ENCODE measurements around the gene EML1.

The EML1 gene

DNA sequence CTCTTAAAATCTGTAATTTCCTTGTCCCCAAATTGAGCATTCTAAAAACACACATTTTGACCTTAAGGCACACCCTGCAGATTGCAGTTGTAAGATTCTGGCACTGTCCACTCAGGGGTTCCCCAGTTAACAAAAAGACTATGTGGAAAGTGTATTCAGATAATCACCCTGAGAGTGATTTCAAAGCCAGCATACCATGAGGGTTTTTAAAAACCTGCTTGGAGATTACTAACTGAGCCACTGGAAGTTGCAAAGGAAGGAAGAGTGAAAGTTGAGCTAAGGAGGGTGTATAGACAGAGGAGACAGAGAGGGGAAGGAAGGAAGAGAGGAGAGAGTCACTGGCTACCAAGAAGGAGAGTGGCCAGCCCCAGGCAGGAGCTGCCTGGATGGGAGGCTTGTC, 82.6 kb downstream of the EML1 start:
- Histone ChIP-seq H3K27me3 (replicated peaks in 2 of 5; ENCODE audit: control insufficient read depth in 4 of 5, insufficient read depth in 5 of 5, low read length in 4 of 5) (peaks cover 8 to 97% (median 40%) of the 10 kb centered on the region in 5 experiments), H3K36me3 (ENCODE audit: control insufficient read depth in 4 of 4, insufficient read depth in 4 of 4, low read length in 3 of 4) (no peaks in the 10 kb centered on the region), H3K9me3 (ENCODE audit: control extremely low read depth in 1 of 5, control insufficient read depth in 4 of 5, insufficient read depth in 2 of 5, low read depth in 1 of 5, low read length in 4 of 5) (no peaks in the 10 kb centered on the region), H3K27ac (ENCODE audit: insufficient read depth in 1 of 2, low read depth in 1 of 2, low read length in 2 of 2, poor library complexity in 1 of 2, severe bottlenecking in 2 of 2) (no peak overlapping the region), H3K4me1 (ENCODE audit: control extremely low read depth in 1 of 4, control insufficient read depth in 4 of 4, insufficient read depth in 4 of 4, low read length in 3 of 4) (no peaks in the 10 kb centered on the region), H3K4me3 (ENCODE audit: control insufficient read depth in 1 of 7, extremely low read depth in 1 of 7, insufficient read depth in 4 of 7, low read depth in 2 of 7, low read length in 6 of 7) (no peak overlapping the region)
- no peak for DNase-seq
- ChIA-PET POLR2A (interaction anchor here (0.5 kb wide), 1 partner anchor 486 kb away, joined by 3 read pairs; no protein-coding TSS in a partner anchor), CTCF (interaction anchor here (0.9 to 1.8 kb wide), 3 partner anchors 10 to 362 kb away, joined by 3 to 5 read pairs (median 4); no protein-coding TSS in a partner anchor)

DNA sequence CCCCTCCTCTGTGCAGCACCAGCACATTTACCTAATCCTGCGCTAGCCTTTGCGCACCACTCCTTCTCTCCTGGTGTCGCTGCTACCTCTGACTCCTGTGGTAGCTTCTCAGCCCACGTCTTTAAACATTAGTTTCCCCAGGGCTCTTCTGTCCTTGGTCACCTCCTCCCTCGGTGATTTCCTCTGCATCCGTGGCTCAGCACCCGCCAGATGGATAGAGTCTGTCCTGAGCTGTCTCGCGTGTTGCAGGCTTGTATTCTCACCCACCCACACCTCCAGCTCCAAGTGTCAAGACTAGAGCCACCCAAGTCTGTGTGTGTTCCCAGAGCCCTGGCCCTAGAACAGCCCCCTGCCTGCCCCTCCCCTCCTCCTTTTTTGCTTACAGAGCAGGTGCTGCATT, 83.2 kb downstream of the EML1 start:
- Histone ChIP-seq H3K27me3 (replicated peaks in 2 of 5; ENCODE audit: control insufficient read depth in 4 of 5, insufficient read depth in 5 of 5, low read length in 4 of 5) (peaks cover 10 to 95% (median 44%) of the 10 kb centered on the region in 5 experiments), H3K36me3 (ENCODE audit: control insufficient read depth in 4 of 4, insufficient read depth in 4 of 4, low read length in 3 of 4) (no peaks in the 10 kb centered on the region), H3K9me3 (ENCODE audit: control extremely low read depth in 1 of 5, control insufficient read depth in 4 of 5, insufficient read depth in 2 of 5, low read depth in 1 of 5, low read length in 4 of 5) (no peaks in the 10 kb centered on the region), H3K27ac (ENCODE audit: insufficient read depth in 1 of 2, low read depth in 1 of 2, low read length in 2 of 2, poor library complexity in 1 of 2, severe bottlenecking in 2 of 2) (no peak overlapping the region), H3K4me3 (ENCODE audit: control insufficient read depth in 1 of 7, extremely low read depth in 1 of 7, insufficient read depth in 4 of 7, low read depth in 2 of 7, low read length in 6 of 7) (no peak overlapping the region), H3K4me1 (ENCODE audit: control extremely low read depth in 1 of 4, control insufficient read depth in 4 of 4, insufficient read depth in 4 of 4, low read length in 3 of 4) (no peaks in the 10 kb centered on the region)
- no peak for DNase-seq
- ChIA-PET CTCF (interaction anchor here (0.9 to 1.8 kb wide), 3 partner anchors 9 to 363 kb away, joined by 3 to 5 read pairs (median 4); no protein-coding TSS in a partner anchor), POLR2A (no interaction called here)
- 78% methylated on average over 9 of the region's 9 CpGs for WGBS (ENCODE audit: insufficient coverage)

DNA sequence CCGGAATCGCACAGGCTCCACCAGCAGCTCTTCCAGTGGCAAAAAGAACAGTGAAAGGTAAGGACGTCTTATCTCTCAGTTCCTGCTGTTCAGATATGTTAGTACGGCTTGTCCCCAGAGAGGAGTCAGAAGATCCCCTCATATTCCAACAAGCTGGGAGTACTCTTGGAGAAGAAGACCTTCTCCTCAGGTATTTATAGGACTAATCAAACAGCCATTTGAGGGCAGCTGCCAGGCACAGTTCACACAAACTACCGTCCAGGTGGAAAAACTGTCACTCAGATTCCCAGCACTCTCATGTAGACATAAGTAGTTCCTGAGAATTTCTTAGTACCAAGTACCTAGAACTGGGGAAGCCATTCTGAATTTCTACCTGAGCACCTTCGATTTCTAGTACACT, 85.3 kb downstream of the EML1 start:
- DNase-seq, result no peak
- Histone ChIP-seq H3K9me3 (ENCODE audit: control extremely low read depth in 1 of 5, control insufficient read depth in 4 of 5, insufficient read depth in 2 of 5, low read depth in 1 of 5, low read length in 4 of 5) (no peaks in the 10 kb centered on the region), H3K4me3 (ENCODE audit: control insufficient read depth in 1 of 7, extremely low read depth in 1 of 7, insufficient read depth in 4 of 7, low read depth in 2 of 7, low read length in 6 of 7) (no peak overlapping the region), H3K36me3 (ENCODE audit: control insufficient read depth in 4 of 4, insufficient read depth in 4 of 4, low read length in 3 of 4) (no peaks in the 10 kb centered on the region), H3K27ac (ENCODE audit: insufficient read depth in 1 of 2, low read depth in 1 of 2, low read length in 2 of 2, poor library complexity in 1 of 2, severe bottlenecking in 2 of 2) (no peak overlapping the region), H3K27me3 (replicated peaks in 2 of 5; ENCODE audit: control insufficient read depth in 4 of 5, insufficient read depth in 5 of 5, low read length in 4 of 5) (peaks cover 10 to 78% (median 28%) of the 10 kb centered on the region in 5 experiments), H3K4me1 (ENCODE audit: control extremely low read depth in 1 of 4, control insufficient read depth in 4 of 4, insufficient read depth in 4 of 4, low read length in 3 of 4) (no peaks in the 10 kb centered on the region)
- whole genome bisulfite sequencing (ENCODE audit: insufficient coverage), result 89% methylated on average over 5 of the region's 6 CpGs
- CTCF ChIA-PET, result interaction anchor here (0.8 kb wide), 1 partner anchor 11 kb away, joined by 3 read pairs; no protein-coding TSS in a partner anchor
- POLR2A ChIA-PET, result no interaction called here

DNA sequence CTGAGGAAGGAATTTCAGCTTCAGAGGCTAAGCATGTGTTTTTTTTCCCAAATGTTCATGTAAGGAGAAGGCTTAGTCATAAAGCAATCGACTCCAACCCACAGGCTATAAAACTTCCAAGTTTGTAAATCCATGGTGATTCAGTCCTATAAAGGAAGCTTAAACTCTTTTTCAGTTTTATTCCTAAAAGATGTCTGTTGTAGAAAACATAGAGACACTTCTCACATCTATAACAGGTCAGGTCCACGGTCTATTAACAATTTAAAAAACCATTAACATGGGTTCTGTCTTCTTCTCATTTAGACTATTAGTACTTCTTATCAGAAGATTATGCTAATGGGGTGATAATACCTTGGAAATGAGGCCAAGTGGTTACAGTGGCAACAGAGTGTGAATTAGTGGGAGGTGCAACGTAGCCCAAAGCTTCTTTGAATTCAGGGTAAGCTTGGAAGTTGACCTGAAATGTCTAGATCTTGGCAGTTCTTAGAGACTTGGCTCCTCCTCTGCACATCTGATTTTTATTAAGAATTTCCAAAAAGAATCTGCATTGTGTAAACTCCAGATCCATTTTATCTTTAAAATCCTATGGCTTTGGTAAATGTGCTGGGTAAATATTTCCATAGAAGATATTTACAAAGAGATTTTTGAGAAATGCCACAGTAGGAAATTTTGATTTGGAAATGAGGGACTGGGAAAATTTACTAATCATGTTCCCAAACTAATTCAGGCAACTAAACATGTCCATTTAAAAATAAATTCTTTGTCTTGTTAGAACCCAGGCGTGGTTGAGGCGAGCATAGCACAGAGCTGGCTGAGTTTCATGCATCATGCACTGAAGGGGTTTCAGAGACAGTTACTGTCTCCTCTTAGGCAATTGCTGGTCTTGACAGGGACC, 86.4 kb downstream of the EML1 start:
- no peak for DNase-seq
- POLR2A ChIA-PET, result no interaction called here
- WGBS (ENCODE audit: insufficient coverage), result 94% methylated on average over 3 of the region's 5 CpGs
- H3K4me1 ChIP-seq (ENCODE audit: control extremely low read depth in 1 of 4, control insufficient read depth in 4 of 4, insufficient read depth in 4 of 4, low read length in 3 of 4), result no peaks in the 10 kb centered on the region
- no peak overlapping the region for H3K27ac ChIP-seq (ENCODE audit: insufficient read depth in 1 of 2, low read depth in 1 of 2, low read length in 2 of 2, poor library complexity in 1 of 2, severe bottlenecking in 2 of 2)
- no peaks in the 10 kb centered on the region for H3K36me3 ChIP-seq (ENCODE audit: control insufficient read depth in 4 of 4, insufficient read depth in 4 of 4, low read length in 3 of 4)
- CTCF ChIA-PET, result interaction anchor here (0.8 to 2.6 kb wide), 3 partner anchors 8 to 149 kb away, joined by 3 to 10 read pairs (median 4); no protein-coding TSS in a partner anchor
- H3K9me3 ChIP-seq (ENCODE audit: control extremely low read depth in 1 of 5, control insufficient read depth in 4 of 5, insufficient read depth in 2 of 5, low read depth in 1 of 5, low read length in 4 of 5), result no peaks in the 10 kb centered on the region
- peaks cover 10 to 73% (median 27%) of the 10 kb centered on the region in 5 experiments for H3K27me3 ChIP-seq (replicated peaks in 2 of 5; ENCODE audit: control insufficient read depth in 4 of 5, insufficient read depth in 5 of 5, low read length in 4 of 5)
- H3K4me3 ChIP-seq (ENCODE audit: control insufficient read depth in 1 of 7, extremely low read depth in 1 of 7, insufficient read depth in 4 of 7, low read depth in 2 of 7, low read length in 6 of 7), result no peak overlapping the region

DNA sequence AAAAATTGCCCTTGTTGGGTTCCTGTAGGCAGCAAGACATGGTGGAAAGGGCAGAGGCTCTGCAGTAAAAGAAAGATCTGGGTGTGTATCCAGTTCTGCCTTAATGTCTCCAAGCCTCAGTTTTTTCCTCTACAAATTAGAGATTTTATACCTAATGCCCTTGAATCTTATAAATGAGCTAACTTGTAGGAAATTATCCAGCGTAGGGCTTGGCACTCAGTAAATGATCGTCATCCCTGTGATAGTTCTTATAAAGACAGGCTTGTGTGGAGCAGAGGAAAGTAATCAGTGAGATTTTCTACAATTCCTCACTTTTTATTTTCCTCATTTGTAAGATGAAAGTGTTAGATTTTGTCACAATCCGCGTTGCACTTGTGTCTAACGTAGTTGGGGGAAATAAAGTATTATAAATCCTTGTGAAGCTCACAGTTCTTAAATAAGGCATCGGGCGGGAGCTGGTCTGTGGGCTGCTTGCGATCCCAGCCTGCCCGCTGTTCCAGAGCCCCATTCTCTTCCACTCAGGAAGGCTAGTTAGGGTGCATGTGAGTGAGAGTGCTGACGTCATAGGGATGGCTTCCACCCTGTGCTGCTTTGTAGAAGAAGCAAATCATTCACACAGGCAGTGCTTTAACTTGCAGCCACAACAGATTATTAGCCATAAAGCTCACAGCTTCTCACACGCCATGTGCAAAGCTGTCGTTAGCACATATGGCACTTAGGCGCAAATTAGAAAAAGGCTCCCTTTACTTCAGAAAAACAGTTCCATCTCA, 87.6 kb downstream of the EML1 start:
- POLR2A ChIA-PET, result no interaction called here
- peaks cover 10 to 67% (median 29%) of the 10 kb centered on the region in 5 experiments for H3K27me3 ChIP-seq (replicated peaks in 2 of 5; ENCODE audit: control insufficient read depth in 4 of 5, insufficient read depth in 5 of 5, low read length in 4 of 5)
- H3K4me1 ChIP-seq (ENCODE audit: control extremely low read depth in 1 of 4, control insufficient read depth in 4 of 4, insufficient read depth in 4 of 4, low read length in 3 of 4), result no peaks in the 10 kb centered on the region
- H3K27ac ChIP-seq (ENCODE audit: insufficient read depth in 1 of 2, low read depth in 1 of 2, low read length in 2 of 2, poor library complexity in 1 of 2, severe bottlenecking in 2 of 2), result no peak overlapping the region
- WGBS (ENCODE audit: insufficient coverage), result 95% methylated on average over 7 of the region's 13 CpGs
- H3K4me3 ChIP-seq (ENCODE audit: control insufficient read depth in 1 of 7, extremely low read depth in 1 of 7, insufficient read depth in 4 of 7, low read depth in 2 of 7, low read length in 6 of 7), result no peak overlapping the region
- DNase-seq, result no peak
- H3K36me3 ChIP-seq (ENCODE audit: control insufficient read depth in 4 of 4, insufficient read depth in 4 of 4, low read length in 3 of 4), result no peaks in the 10 kb centered on the region
- CTCF ChIA-PET, result interaction anchor here (2.6 kb wide), 1 partner anchor 151 kb away, joined by 10 read pairs; no protein-coding TSS in a partner anchor
- no peaks in the 10 kb centered on the region for H3K9me3 ChIP-seq (ENCODE audit: control extremely low read depth in 1 of 5, control insufficient read depth in 4 of 5, insufficient read depth in 2 of 5, low read depth in 1 of 5, low read length in 4 of 5)

DNA sequence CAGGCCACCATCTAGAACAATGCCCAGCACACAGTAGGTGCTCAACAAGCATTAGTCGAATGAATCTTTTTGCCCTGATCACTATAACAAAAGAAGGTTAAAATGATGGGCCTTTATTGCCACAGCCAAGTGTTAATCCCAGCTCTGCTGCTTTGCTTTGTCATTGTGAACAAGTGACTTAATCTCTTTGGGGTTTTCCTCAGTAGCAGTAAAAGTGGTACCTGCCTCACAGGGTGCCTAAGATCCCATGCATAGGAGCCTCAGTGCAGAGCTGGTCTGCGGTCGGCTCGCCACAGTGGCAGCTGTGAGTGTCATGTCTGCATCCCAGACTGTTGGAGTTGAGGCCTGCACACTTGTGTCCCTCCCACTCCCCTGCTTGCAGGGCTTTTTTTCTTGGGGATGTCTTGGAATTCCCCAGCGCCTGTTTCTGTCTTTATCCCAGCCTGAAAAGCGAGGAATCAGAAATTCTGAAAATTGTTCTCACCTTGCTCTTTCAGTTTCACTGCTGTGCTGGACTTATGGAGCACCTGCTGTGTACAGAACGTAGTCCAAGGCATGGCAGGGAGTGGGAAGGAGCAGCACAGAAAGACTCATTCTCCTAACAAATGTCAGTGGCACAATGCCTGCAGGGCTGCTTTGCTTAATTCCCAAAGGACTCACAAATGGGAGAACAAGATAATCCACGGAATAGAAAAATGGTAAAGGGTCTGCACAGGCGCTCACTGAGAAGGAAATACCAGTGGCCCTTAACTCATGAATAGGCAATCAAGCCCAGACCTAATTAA, 90.8 kb downstream of the EML1 start:
- Histone ChIP-seq H3K4me1 (ENCODE audit: control extremely low read depth in 1 of 4, control insufficient read depth in 4 of 4, insufficient read depth in 4 of 4, low read length in 3 of 4) (no peaks in the 10 kb centered on the region), H3K4me3 (ENCODE audit: control insufficient read depth in 1 of 7, extremely low read depth in 1 of 7, insufficient read depth in 4 of 7, low read depth in 2 of 7, low read length in 6 of 7) (no peak overlapping the region), H3K27me3 (replicated peaks in 2 of 5; ENCODE audit: control insufficient read depth in 4 of 5, insufficient read depth in 5 of 5, low read length in 4 of 5) (peaks cover 10 to 55% (median 39%) of the 10 kb centered on the region in 5 experiments), H3K36me3 (ENCODE audit: control insufficient read depth in 4 of 4, insufficient read depth in 4 of 4, low read length in 3 of 4) (no peaks in the 10 kb centered on the region), H3K9me3 (ENCODE audit: control extremely low read depth in 1 of 5, control insufficient read depth in 4 of 5, insufficient read depth in 2 of 5, low read depth in 1 of 5, low read length in 4 of 5) (no peaks in the 10 kb centered on the region), H3K27ac (ENCODE audit: insufficient read depth in 1 of 2, low read depth in 1 of 2, low read length in 2 of 2, poor library complexity in 1 of 2, severe bottlenecking in 2 of 2) (no peak overlapping the region)
- 97% methylated on average over 8 of the region's 9 CpGs for WGBS (ENCODE audit: insufficient coverage)
- DNase-seq, result no peak
- ChIA-PET CTCF (interaction anchor here (0.8 to 3.1 kb wide), 8 partner anchors 11 to 372 kb away, joined by 3 to 19 read pairs (median 3); no protein-coding TSS in a partner anchor), POLR2A (no interaction called here)

Measured in common myeloid progenitor, CD34-positive (primary cell).